Neural progenitor cell (in vitro differentiated cells): ENCODE data around the gene ENOSF1. TPM values are rescaled to one million over a fixed set of nuclear protein-coding genes. Genes with fewer than 3 reads are reported as not detected.

Experiments used
- DNase-seq: peaks from one replicate; pipeline ENCODE4 v3.0.0-alpha.2; 2016; ENCODE audit warnings: low spot score
- H2AFZ ChIP-seq: fragments of 200-600 bp; sonication (generic); replicated peaks from 2 replicates; pipeline ENCODE4 v1.6.1; 2016; ENCODE audit warnings: antibody characterized with exemption
- H3F3A ChIP-seq: fragments of 200-600 bp; sonication (generic); 2 replicates; pipeline ENCODE4 v1.6.1; 2016; ENCODE audit warnings: antibody characterized with exemption, low read depth
- H3K27ac ChIP-seq: fragments of 200-600 bp; sonication (generic); 2 replicates; pipeline ENCODE4 v1.5.1; 2016; ENCODE audit warnings: mild to moderate bottlenecking
- H3K27me3 ChIP-seq: fragments of 200-600 bp; sonication (generic); 2 replicates; pipeline ENCODE4 v1.6.1; 2016; ENCODE audit warnings: mild to moderate bottlenecking, moderate library complexity
- H3K36me3 ChIP-seq: fragments of 200-600 bp; sonication (generic); 2 replicates; pipeline ENCODE4 v1.5.1; 2016
- H3K4me1 ChIP-seq: fragments of 200-600 bp; sonication (generic); 2 replicates; pipeline ENCODE4 v1.6.1; 2016; ENCODE audit warnings: mixed run types
- H3K4me2 ChIP-seq: fragments of 200-600 bp; sonication (generic); 2 replicates; pipeline ENCODE4 v1.6.1; 2016
- H3K4me3 ChIP-seq: fragments of 200-600 bp; sonication (generic); 2 replicates; pipeline ENCODE4 v1.5.1; 2016
- H3K79me2 ChIP-seq: fragments of 200-600 bp; sonication (generic); 2 replicates; pipeline ENCODE4 v1.6.1; 2016; ENCODE audit warnings: low read depth
- H3K9ac ChIP-seq: fragments of 200-600 bp; sonication (generic); 2 replicates; pipeline ENCODE4 v1.6.1; 2016
- H3K9me3 ChIP-seq: fragments of 200-600 bp; sonication (generic); 2 replicates; pipeline ENCODE4 v1.5.1; 2016; ENCODE audit warnings: low read depth
- H4K20me1 ChIP-seq: fragments of 200-600 bp; sonication (generic); 2 replicates; pipeline ENCODE4 v1.6.1; 2016; ENCODE audit warnings: low read depth
- H3K27ac Mint-ChIP-seq: 3 replicates; pipeline ENCODE4 v1.8.0; 2021; ENCODE audit warnings: mixed read lengths
- H3K27me3 Mint-ChIP-seq: 2 replicates; pipeline ENCODE4 v1.8.0; 2022; ENCODE audit warnings: low read depth, mild to moderate bottlenecking, inconsistent platforms, moderate library complexity, mixed read lengths; ENCODE audit not compliant: insufficient read depth
- H3K36me3 Mint-ChIP-seq: 3 replicates; pipeline ENCODE4 v1.8.0; 2021; ENCODE audit warnings: mixed read lengths
- H3K4me1 Mint-ChIP-seq: 3 replicates; pipeline ENCODE4 v1.8.0; 2021; ENCODE audit warnings: mixed read lengths
- H3K4me3 Mint-ChIP-seq: 3 replicates; pipeline ENCODE4 v1.8.0; 2021; ENCODE audit warnings: mild to moderate bottlenecking, moderate library complexity, mixed read lengths
- H3K9me3 Mint-ChIP-seq: 3 replicates; pipeline ENCODE4 v1.8.0; 2020; ENCODE audit warnings: mixed read lengths
- CTCF ChIP-seq: fragments of 200-600 bp; sonication (generic); IDR thresholded peaks from 2 replicates; pipeline ENCODE4 v1.5.1; 2017; ENCODE audit warnings: antibody characterized with exemption, mild to moderate bottlenecking
- EZH2 ChIP-seq: fragments of 200-600 bp; sonication (generic); IDR thresholded peaks from 2 replicates; pipeline ENCODE4 v1.6.1; 2017; ENCODE audit warnings: antibody characterized with exemption, mild to moderate bottlenecking, moderate library complexity
- EZH2phosphoT487 ChIP-seq: fragments of 200-600 bp; sonication (generic); IDR thresholded peaks from 2 replicates; pipeline ENCODE4 v1.6.1; 2017; ENCODE audit warnings: antibody characterized with exemption
- total RNA-seq: library from RNA; depleted of rRNA; stranded (reverse); fragments of >200 nt; gene quantifications from 2 replicates; pipeline ENCODE4 v1.2.3, GENCODE V29; 2015; ENCODE audit warnings: low replicate concordance

ENOSF1 gene
- total RNA-seq, 1 donor from 2014 or later, result 29.7 TPM

- Histone ChIP-seq H3K4me3 (no peak overlapping the region), H2AFZ (no peak overlapping the region), H3K9ac (no peak overlapping the region), H4K20me1 (peaks cover 24% of the 10 kb centered on the region), H3F3A (no peaks in the 10 kb centered on the region), H3K79me2 (no peaks in the 10 kb centered on the region), H3K27me3 (no peaks in the 10 kb centered on the region), H3K9me3 (no peaks in the 10 kb centered on the region), H3K36me3 (peaks cover 20% of the 10 kb centered on the region), H3K4me1 (no peaks in the 10 kb centered on the region), H3K27ac (no peak overlapping the region), H3K4me2 (no peak overlapping the region)
- Mint-ChIP-seq H3K27ac (no peak overlapping the region), H3K36me3 (peaks cover 17% of the 10 kb centered on the region), H3K4me1 (no peaks in the 10 kb centered on the region), H3K9me3 (no peaks in the 10 kb centered on the region), H3K27me3 (no peaks in the 10 kb centered on the region), H3K4me3 (no peak overlapping the region)
- DNase-seq, result no peak
- TF ChIP-seq EZH2phosphoT487 (no peak), EZH2 (no peak), CTCF (no peak)
Measured at GRCh38 chr18:676069-676468, 36.4 kb downstream of the ENOSF1 start.

- no peak for TF ChIP-seq EZH2phosphoT487
- TF ChIP-seq EZH2, result no peak
- TF ChIP-seq CTCF, result no peak
- H3F3A ChIP-seq, result no peaks in the 10 kb centered on the region
- H3K9ac ChIP-seq, result no peak overlapping the region
- no peak for DNase-seq
- no peak overlapping the region for H3K27ac ChIP-seq
- H3K27me3 Mint-ChIP-seq, result no peaks in the 10 kb centered on the region
- no peak overlapping the region for H3K4me2 ChIP-seq
- no peaks in the 10 kb centered on the region for H3K27me3 ChIP-seq
- no peaks in the 10 kb centered on the region for H3K9me3 Mint-ChIP-seq
- H4K20me1 ChIP-seq, result peaks cover 22% of the 10 kb centered on the region
- H3K9me3 ChIP-seq, result no peaks in the 10 kb centered on the region
- no peak overlapping the region for H2AFZ ChIP-seq
- H3K4me1 ChIP-seq, result no peaks in the 10 kb centered on the region
- no peaks in the 10 kb centered on the region for H3K79me2 ChIP-seq
- H3K36me3 Mint-ChIP-seq, result peaks cover 22% of the 10 kb centered on the region
- no peak overlapping the region for H3K27ac Mint-ChIP-seq
- no peak overlapping the region for H3K4me3 Mint-ChIP-seq
- H3K4me3 ChIP-seq, result no peak overlapping the region
- H3K36me3 ChIP-seq, result peaks cover 25% of the 10 kb centered on the region
- H3K4me1 Mint-ChIP-seq, result no peaks in the 10 kb centered on the region
Measured at GRCh38 chr18:675307-675706, 37.1 kb downstream of the ENOSF1 start.

- no peaks in the 10 kb centered on the region for H3K9me3 ChIP-seq
- H3K4me3 ChIP-seq, result no peak overlapping the region
- no peak for DNase-seq
- peaks cover 3% of the 10 kb centered on the region for H3K27me3 Mint-ChIP-seq
- H4K20me1 ChIP-seq, result peaks cover 14% of the 10 kb centered on the region
- H3K9ac ChIP-seq, result no peak overlapping the region
- TF ChIP-seq CTCF, result no peak
- no peak for TF ChIP-seq EZH2
- TF ChIP-seq EZH2phosphoT487, result no peak
- H3K4me1 Mint-ChIP-seq, result no peaks in the 10 kb centered on the region
- H3K4me3 Mint-ChIP-seq, result no peak overlapping the region
- no peaks in the 10 kb centered on the region for H3F3A ChIP-seq
- H3K27me3 ChIP-seq, result no peaks in the 10 kb centered on the region
- H3K9me3 Mint-ChIP-seq, result no peaks in the 10 kb centered on the region
- no peak overlapping the region for H2AFZ ChIP-seq
- no peaks in the 10 kb centered on the region for H3K4me1 ChIP-seq
- no peak overlapping the region for H3K4me2 ChIP-seq
- H3K36me3 ChIP-seq, result peaks cover 25% of the 10 kb centered on the region
- no peak overlapping the region for H3K27ac ChIP-seq
- H3K36me3 Mint-ChIP-seq, result peaks cover 28% of the 10 kb centered on the region
- no peaks in the 10 kb centered on the region for H3K79me2 ChIP-seq
- no peak overlapping the region for H3K27ac Mint-ChIP-seq
Measured at GRCh38 chr18:673769-674168, 38.7 kb downstream of the ENOSF1 start.
